CD4-positive, alpha-beta memory T cell (primary cell): ENCODE data around the gene GPRC5C. TPM values are rescaled to one million over a fixed set of nuclear protein-coding genes. Genes with fewer than 3 reads are reported as not detected.
"Not testable (repeated sequence)": the region's sequence is repeated elsewhere in the genome, so short reads cannot be mapped to it uniquely, and the experiment has no call there.

ENCODE experiments used
- CTCF ChIA-PET: fragments of 350-600 bp; sonication (Branson Sonifier 250); formaldehyde crosslinking; loops from one replicate; lab custom pipeline; 2021; ENCODE audit warnings: inconsistent platforms; ENCODE audit not compliant: partially characterized antibody; lab: Charles Lee
- POLR2A ChIA-PET: fragments of 350-600 bp; sonication (Branson Sonifier 250); formaldehyde crosslinking; loops from one replicate; lab custom pipeline; 2021; ENCODE audit not compliant: partially characterized antibody; lab: Charles Lee
- DNase-seq, 5 donors: peaks; one replicate each; pipeline versions ENCODE4 v3.0.0 to v3.0.0-alpha.2; 2020 to 2022; ENCODE audit warnings: mixed read lengths in 1 of 5
- H3K27ac ChIP-seq: one replicate; pipeline ENCODE4 v1.7.0; 2013; ENCODE audit warnings: low read depth, low read length
- H3K27me3 ChIP-seq: 2 replicates; pipeline ENCODE4 v1.7.0; 2013; ENCODE audit warnings: mild to moderate bottlenecking, low read length, moderate library complexity; ENCODE audit not compliant: insufficient read depth
- H3K36me3 ChIP-seq: 2 replicates; pipeline ENCODE4 v1.7.0; 2013; ENCODE audit warnings: mild to moderate bottlenecking, low read length, moderate library complexity; ENCODE audit not compliant: insufficient read depth
- H3K4me1 ChIP-seq: 2 replicates; pipeline ENCODE4 v1.7.0; 2013; ENCODE audit warnings: mild to moderate bottlenecking, low read length, moderate library complexity; ENCODE audit not compliant: insufficient read depth
- H3K4me3 ChIP-seq, 2 donors: one replicate each; pipeline ENCODE4 v1.7.0; 2013; ENCODE audit warnings: low read length in 2 of 2, mild to moderate bottlenecking in 1 of 2
- H3K9me3 ChIP-seq, 2 donors: one replicate each; pipeline ENCODE4 v1.7.0; 2013; ENCODE audit warnings: low read length in 2 of 2, control low read depth in 1 of 2; ENCODE audit not compliant: control insufficient read depth in 1 of 2
- H3K27ac Mint-ChIP-seq, 7 donors: one replicate each; pipeline ENCODE4 v1.8.0; 2020 to 2021; ENCODE audit warnings: mixed read lengths in 7 of 7, mild to moderate bottlenecking in 6 of 7, inconsistent platforms in 3 of 7, moderate library complexity in 3 of 7
- H3K27me3 Mint-ChIP-seq, 2 donors: one replicate each; pipeline ENCODE4 v1.8.0; 2020 to 2021; ENCODE audit warnings: mixed read lengths in 2 of 2
- H3K36me3 Mint-ChIP-seq, 2 donors: one replicate each; pipeline ENCODE4 v1.8.0; 2020 to 2021; ENCODE audit warnings: mixed read lengths in 2 of 2, inconsistent platforms in 1 of 2, mild to moderate bottlenecking in 1 of 2
- H3K4me1 Mint-ChIP-seq, 4 donors: one replicate each; pipeline ENCODE4 v1.8.0; 2020 to 2021; ENCODE audit warnings: mixed read lengths in 4 of 4, mild to moderate bottlenecking in 1 of 4
- H3K4me3 Mint-ChIP-seq, 8 donors: one replicate each; pipeline ENCODE4 v1.8.0; 2020 to 2021; ENCODE audit warnings: mixed read lengths in 8 of 8, mild to moderate bottlenecking in 7 of 8, moderate library complexity in 6 of 8, inconsistent platforms in 3 of 8
- H3K9me3 Mint-ChIP-seq, 8 donors: one replicate each; pipeline ENCODE4 v1.8.0; 2020 to 2021; ENCODE audit warnings: mixed read lengths in 8 of 8, mild to moderate bottlenecking in 5 of 8, inconsistent platforms in 3 of 8, moderate library complexity in 1 of 8
- intact Hi-C: fragments of 100-400 bp; cut with micrococcal nuclease; formaldehyde crosslinking; loops from one replicate; pipeline ENCODE4 v1.15.1; 2023
- polyA plus RNA-seq, 2 donors: library from polyadenylated mRNA; unstranded; fragments of 300-500 nt; fragmentation: Illumina TruSeq; gene quantifications; one replicate each; pipeline ENCODE4 v1.2.3, GENCODE V29; 2021
- total RNA-seq, 2 experiments: library from RNA; stranded (reverse); gene quantifications; one replicate each; pipeline ENCODE4 v1.2.3, GENCODE V29; 2021

The GPRC5C gene
- total and polyA plus RNA-seq, 4 experiments from 2014 or later, result not detected

DNA sequence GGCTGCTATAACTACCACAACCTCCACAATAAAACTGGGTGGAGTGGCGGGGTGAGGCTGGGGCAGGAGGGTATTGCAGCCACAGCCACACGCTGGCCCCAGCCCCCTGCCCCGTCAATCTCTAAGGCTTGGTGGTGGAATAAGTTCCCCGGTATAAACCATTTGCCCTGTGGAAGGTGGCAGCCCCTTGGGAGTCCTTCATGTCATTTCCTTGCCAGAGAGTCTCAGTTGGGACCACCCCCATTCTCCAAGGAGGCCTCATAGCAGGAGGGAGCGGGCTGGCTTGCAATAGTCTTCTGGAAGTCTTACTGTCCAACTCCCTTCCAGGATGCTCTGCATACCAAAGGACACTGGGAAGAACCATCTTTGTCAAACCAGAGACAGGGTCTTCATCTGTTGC, 54.0 kb downstream of the GPRC5C start:
- DNase-seq, result no peak
- intact Hi-C loops, result no loop called here
- ChIA-PET CTCF (interaction anchor here (2.3 to 3.3 kb wide), 3 partner anchors 28 to 117 kb away, joined by 6 to 22 read pairs (median 11); no protein-coding TSS in a partner anchor), POLR2A (interaction anchor here (1.0 kb wide), 1 partner anchor 50 kb away, joined by 3 read pairs; no protein-coding TSS in a partner anchor)
- no peak overlapping the region for H3K4me3 ChIP-seq
- H3K9me3 ChIP-seq, result no peaks in the 10 kb centered on the region
- peak overlapping the region in 2 of 7 donors; percentile 7 to 27 for H3K27ac Mint-ChIP-seq
- H3K9me3 Mint-ChIP-seq, result peaks cover 0 to 6% (median 0%) of the 10 kb centered on the region in 8 donors
- peaks cover 6 to 20% (median 15%) of the 10 kb centered on the region in 4 donors for H3K4me1 Mint-ChIP-seq
- H3K27me3 ChIP-seq, result no peaks in the 10 kb centered on the region
- no peak overlapping the region for H3K27ac ChIP-seq
- no peaks in the 10 kb centered on the region for H3K27me3 Mint-ChIP-seq
- peaks cover 27 to 49% of the 10 kb centered on the region in 2 donors for H3K36me3 Mint-ChIP-seq
- peaks cover 1% of the 10 kb centered on the region for H3K4me1 ChIP-seq
- no peak overlapping the region for H3K4me3 Mint-ChIP-seq
- no peaks in the 10 kb centered on the region for H3K36me3 ChIP-seq

DNA sequence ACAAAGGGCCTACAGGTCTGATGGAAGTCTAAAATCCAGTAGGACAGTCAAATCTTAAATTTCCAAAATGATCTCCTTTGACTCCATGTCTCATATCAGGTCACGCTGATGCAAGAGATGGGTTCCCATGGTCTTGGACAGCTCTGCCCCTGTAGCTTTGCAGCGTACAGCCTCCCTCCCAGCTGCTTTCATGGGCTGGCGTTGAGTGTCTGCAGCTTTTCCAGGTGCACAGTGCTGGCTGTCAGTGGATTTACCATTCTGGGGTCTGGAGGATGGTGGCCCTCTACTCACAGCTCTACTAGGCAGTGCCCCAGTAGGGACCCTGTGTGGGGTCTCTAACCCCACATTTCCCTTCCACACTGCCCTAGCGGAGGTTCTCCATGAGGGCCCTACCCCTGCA, 56.4 kb downstream of the GPRC5C start:
- H3K27me3 Mint-ChIP-seq, H3K4me3 ChIP-seq, H3K4me1 ChIP-seq, H3K27me3 ChIP-seq, H3K9me3 Mint-ChIP-seq, intact Hi-C loops, H3K27ac ChIP-seq, H3K4me3 Mint-ChIP-seq, H3K27ac Mint-ChIP-seq, DNase-seq, H3K9me3 ChIP-seq, H3K36me3 ChIP-seq: not testable (repeated sequence)
- ChIA-PET CTCF (interaction anchor here (1.3 to 3.3 kb wide), 4 partner anchors 8 to 120 kb away, joined by 3 to 22 read pairs (median 8); no protein-coding TSS in a partner anchor), POLR2A (interaction anchor here (0.9 to 1.7 kb wide), 2 partner anchors 22 to 31 kb away, joined by 3 to 4 read pairs; partner anchors contain the start of gene CD300A)
- Mint-ChIP-seq H3K4me1 (peaks cover 9 to 20% (median 15%) of the 10 kb centered on the region in 4 donors), H3K36me3 (peaks cover 19 to 33% of the 10 kb centered on the region in 2 donors)

DNA sequence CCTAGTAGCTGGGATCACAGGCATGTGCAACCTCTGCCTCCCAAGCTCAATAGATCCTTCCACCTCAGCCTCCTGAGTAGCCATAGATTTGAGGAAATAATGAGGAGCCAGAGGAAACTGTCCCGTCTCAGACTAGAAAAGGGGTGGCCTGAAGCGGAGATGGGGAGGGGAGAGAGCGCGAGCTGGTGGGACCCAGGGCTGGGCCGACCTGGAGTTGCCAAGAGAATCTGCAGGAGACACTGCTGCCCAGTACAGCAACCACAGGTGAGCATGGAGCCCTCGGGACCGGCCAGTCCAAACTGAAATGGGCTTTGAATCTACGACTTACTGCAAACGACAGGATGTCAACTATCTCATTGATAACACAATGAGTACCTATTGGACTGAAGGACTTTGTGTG, 58.8 kb downstream of the GPRC5C start:
- H3K27ac Mint-ChIP-seq, result peak overlapping the region in 1 of 7 donors; percentile 41

DNA sequence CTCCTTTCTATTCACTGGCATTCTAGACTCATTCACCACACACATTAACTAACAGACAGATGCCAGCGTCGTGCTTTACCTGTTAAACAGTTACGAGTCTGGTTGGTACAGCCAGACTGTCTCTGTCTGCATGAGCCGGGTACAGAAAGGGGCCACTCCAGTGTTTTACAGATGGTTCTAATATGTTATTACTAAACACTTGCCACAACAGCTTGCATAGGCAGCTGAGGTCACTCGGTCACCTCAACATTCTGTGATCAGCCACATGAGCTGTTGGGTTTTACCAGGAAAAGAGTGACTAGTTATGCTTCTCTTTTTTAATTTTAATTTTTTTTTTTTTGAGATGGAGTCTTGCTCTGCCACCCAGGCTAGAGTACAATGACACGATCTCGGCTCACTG, 59.7 kb downstream of the GPRC5C start:
- peaks cover 0 to 6% (median 0%) of the 10 kb centered on the region in 8 donors for H3K9me3 Mint-ChIP-seq
- H3K9me3 ChIP-seq, result no peaks in the 10 kb centered on the region
- H3K27me3 ChIP-seq, result no peaks in the 10 kb centered on the region
- DNase-seq, result no peak
- peaks cover 13 to 19% of the 10 kb centered on the region in 2 donors for H3K36me3 Mint-ChIP-seq
- intact Hi-C loops, result no loop called here
- POLR2A ChIA-PET, result no interaction called here
- no peak overlapping the region for H3K4me3 Mint-ChIP-seq
- H3K27me3 Mint-ChIP-seq, result peaks cover 0 to 2% of the 10 kb centered on the region in 2 donors
- no peak overlapping the region for H3K4me3 ChIP-seq
- H3K36me3 ChIP-seq, result no peaks in the 10 kb centered on the region
- no peak overlapping the region for H3K27ac Mint-ChIP-seq
- H3K4me1 ChIP-seq, result peaks cover 5% of the 10 kb centered on the region
- CTCF ChIA-PET, result interaction anchor here (0.6 to 6.3 kb wide), 11 partner anchors 16 to 123 kb away, joined by 3 to 105 read pairs (median 4); partner anchors contain the start of gene GPR142
- H3K4me1 Mint-ChIP-seq, result peaks cover 11 to 23% (median 15%) of the 10 kb centered on the region in 4 donors
- H3K27ac ChIP-seq, result no peak overlapping the region

More for the DNA sequence above, 58.8 kb downstream of the GPRC5C start:
- POLR2A ChIA-PET, result interaction anchor here (1.3 kb wide), 1 partner anchor 36 kb away, joined by 5 read pairs; no protein-coding TSS in a partner anchor
- H3K36me3 ChIP-seq, result no peaks in the 10 kb centered on the region
- Mint-ChIP-seq H3K9me3 (peaks cover 0 to 6% (median 0%) of the 10 kb centered on the region in 8 donors), H3K27me3 (peaks cover 0 to 2% of the 10 kb centered on the region in 2 donors), H3K4me1 (peaks cover 12 to 23% (median 16%) of the 10 kb centered on the region in 4 donors), H3K36me3 (peaks cover 19% of the 10 kb centered on the region in 2 donors), H3K4me3 (no peak overlapping the region)
- CTCF ChIA-PET, result interaction anchor here (0.8 to 6.3 kb wide), 8 partner anchors 11 to 122 kb away, joined by 3 to 105 read pairs (median 4); no protein-coding TSS in a partner anchor
- H3K27ac ChIP-seq, result no peak overlapping the region
- intact Hi-C loops, result no loop called here
- H3K4me1 ChIP-seq, result peaks cover 5% of the 10 kb centered on the region
- DNase-seq, result no peak
- H3K27me3 ChIP-seq, result no peaks in the 10 kb centered on the region
- no peaks in the 10 kb centered on the region for H3K9me3 ChIP-seq
- no peak overlapping the region for H3K4me3 ChIP-seq

DNA sequence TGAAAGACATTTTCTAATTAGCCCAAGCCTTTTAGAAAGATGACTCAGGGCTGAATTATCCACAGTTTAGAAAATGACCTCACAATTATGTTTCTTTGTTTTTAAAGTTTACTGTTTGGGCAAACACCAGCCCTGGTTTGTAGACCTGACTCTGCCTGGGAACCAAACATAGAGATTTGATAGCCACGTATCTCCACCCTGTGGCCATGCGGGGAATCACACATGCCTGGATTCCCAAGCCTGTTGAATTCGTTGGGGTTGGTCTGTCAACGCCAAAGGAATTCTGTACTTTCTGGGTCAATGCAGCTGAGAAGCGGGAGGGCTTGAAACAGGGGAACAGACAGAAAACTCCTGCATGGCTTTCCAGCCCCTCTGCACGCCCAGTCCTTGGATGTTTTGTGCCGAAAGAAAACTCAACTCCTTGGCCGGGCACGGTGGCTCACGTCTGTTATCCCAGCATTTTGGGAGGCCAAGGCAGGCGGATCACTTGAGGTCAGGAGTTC, 61.5 kb downstream of the GPRC5C start:
- POLR2A ChIA-PET, result interaction anchor here (1.0 to 1.3 kb wide), 2 partner anchors 37 to 39 kb away, joined by 3 read pairs; no protein-coding TSS in a partner anchor
- intact Hi-C loops, result loop anchor here (1.0 kb wide), 4 partner anchors 39 to 192 kb away; no protein-coding TSS in a partner anchor
- DNase-seq, result peak; percentile 58 to 71 (median 65)
- Mint-ChIP-seq H3K4me3 (no peak overlapping the region), H3K36me3 (peaks cover 6 to 10% of the 10 kb centered on the region in 2 donors), H3K27ac (peak overlapping the region in 3 of 7 donors; percentile 12 to 70 (median 43)), H3K4me1 (peaks cover 9 to 18% (median 12%) of the 10 kb centered on the region in 4 donors), H3K9me3 (peaks cover 0 to 6% (median 0%) of the 10 kb centered on the region in 8 donors), H3K27me3 (peaks cover 0 to 2% of the 10 kb centered on the region in 2 donors)
- H3K36me3 ChIP-seq, result no peaks in the 10 kb centered on the region
- no peaks in the 10 kb centered on the region for H3K27me3 ChIP-seq
- no peaks in the 10 kb centered on the region for H3K9me3 ChIP-seq
- CTCF ChIA-PET, result interaction anchor here (1.0 to 6.3 kb wide), 6 partner anchors 14 to 125 kb away, joined by 3 to 105 read pairs (median 16); partner anchors contain the start of gene GPR142
- H3K4me1 ChIP-seq, result peaks cover 5% of the 10 kb centered on the region
- no peak overlapping the region for H3K4me3 ChIP-seq
- H3K27ac ChIP-seq, result no peak overlapping the region

Other genes with a start within 250 kb of the GPRC5C start
- 1,000 to 10,000 TPM; 2,053 to 2,073 TPM for gene RPL38, start 228.4 kb upstream of the GPRC5C start, total RNA-seq
- 1,000 to 10,000 TPM; 1,662 to 2,198 TPM for gene RPL38, start 228.4 kb upstream of the GPRC5C start, polyA plus RNA-seq
- gene TTYH2, start 218.5 kb upstream of the GPRC5C start, total RNA-seq, result 10 to 100 TPM; 40.5 to 42.4 TPM
- 1 to 10 TPM; 7.0 to 7.9 TPM for gene TTYH2, start 218.5 kb upstream of the GPRC5C start, polyA plus RNA-seq
- gene DNAI2, start 157.9 kb upstream of the GPRC5C start, total RNA-seq, result 1 to 10 TPM; 6.0 to 8.4 TPM
- gene DNAI2, start 157.9 kb upstream of the GPRC5C start, polyA plus RNA-seq, result under 1 TPM in 1 of 2 donors, not detected in 1; 0.28 TPM
- 1 to 10 TPM; 1.5 to 1.7 TPM for gene KIF19, start 105.9 kb upstream of the GPRC5C start, total RNA-seq
- 1 to 10 TPM; 1.5 to 2.3 TPM for gene KIF19, start 105.9 kb upstream of the GPRC5C start, polyA plus RNA-seq
- gene BTBD17, start 70.2 kb upstream of the GPRC5C start, total RNA-seq, result not detected
- not detected for gene BTBD17, start 70.2 kb upstream of the GPRC5C start, polyA plus RNA-seq
- not detected for gene GPR142, start 64.6 kb upstream of the GPRC5C start, total RNA-seq
- gene GPR142, start 64.6 kb upstream of the GPRC5C start, polyA plus RNA-seq, result not detected
- gene CD300A, start 34.5 kb downstream of the GPRC5C start, total RNA-seq, result 10 to 100 TPM; 27.6 to 28.8 TPM
- gene CD300A, start 34.5 kb downstream of the GPRC5C start, polyA plus RNA-seq, result 10 to 100 TPM; 38.7 to 51.4 TPM
- gene CD300LB, start 99.4 kb downstream of the GPRC5C start, total RNA-seq, result under 1 TPM; 0.17 to 0.19 TPM
- not detected for gene CD300LB, start 99.4 kb downstream of the GPRC5C start, polyA plus RNA-seq
- not detected for gene CD300C, start 114.0 kb downstream of the GPRC5C start, total RNA-seq
- not detected for gene CD300C, start 114.0 kb downstream of the GPRC5C start, polyA plus RNA-seq
- gene CD300H, start 135.4 kb downstream of the GPRC5C start, total RNA-seq, result not detected
- gene CD300H, start 135.4 kb downstream of the GPRC5C start, polyA plus RNA-seq, result not detected
- not detected for gene CD300LD, start 160.2 kb downstream of the GPRC5C start, total RNA-seq
- gene CD300LD, start 160.2 kb downstream of the GPRC5C start, polyA plus RNA-seq, result not detected
- not detected for gene CD300E, start 191.7 kb downstream of the GPRC5C start, total RNA-seq
- gene CD300E, start 191.7 kb downstream of the GPRC5C start, polyA plus RNA-seq, result not detected